IMR-90 (cell line): ENCODE results near the gene DYDC1. TPM values are rescaled to one million over a fixed set of nuclear protein-coding genes. Genes with fewer than 3 reads are reported as not detected.

Experiments used
- ATAC-seq: fragments of 200-7000 bp; cut with Tn5 transposase; 2 replicates; pipeline ENCODE4 v1.9.1; 2020; ENCODE audit warnings: low read depth, mild to moderate bottlenecking, moderate library complexity
- BruUV-seq: library from RNA; stranded (reverse); fragments of 400-500 nt; replicated peaks from 2 replicates; lab custom pipeline; 2021; lab: Mats Ljungman, UMichigan
- CTCF ChIA-PET: fragments of 300-600 bp; formaldehyde crosslinking; extraction: SDS; loops from one replicate; lab custom pipeline; 2021; ENCODE audit warnings: antibody characterized with exemption; lab: Yijun Ruan, JAX
- POLR2A ChIA-PET: fragments of 300-600 bp; sonication (Branson Sonifier 250); formaldehyde crosslinking; loops from one replicate; lab custom pipeline; 2022; ENCODE audit warnings: antibody characterized with exemption; ENCODE audit not compliant: unreplicated experiment; lab: Charles Lee
- DNase-seq: peaks from one replicate; pipeline ENCODE4 v3.0.0; 2013
- H2AFZ ChIP-seq: replicated peaks from 2 replicates; pipeline ENCODE3; 2013; ENCODE audit warnings: low read length, mild to moderate bottlenecking; ENCODE audit not compliant: poor library complexity
- H2AK5ac ChIP-seq: 2 replicates; pipeline ENCODE4 v1.6.1; 2013; ENCODE audit warnings: low read depth, low read length, inconsistent platforms
- H2AK9ac ChIP-seq: replicated peaks from 2 replicates; pipeline ENCODE3; 2013; ENCODE audit warnings: mild to moderate bottlenecking, low read depth, low read length, moderate library complexity; ENCODE audit not compliant: poor library complexity
- H2BK120ac ChIP-seq: 2 replicates; pipeline ENCODE4 v1.6.1; 2013; ENCODE audit warnings: low read depth, low read length, inconsistent platforms
- H2BK15ac ChIP-seq: 3 replicates; pipeline ENCODE4 v1.6.1; 2013; ENCODE audit warnings: low read depth, low read length, inconsistent platforms
- H2BK20ac ChIP-seq: 2 replicates; pipeline ENCODE4 v1.6.1; 2013; ENCODE audit warnings: low read depth, mild to moderate bottlenecking, inconsistent platforms, low read length, moderate library complexity
- H2BK5ac ChIP-seq: 2 replicates; pipeline ENCODE4 v1.6.1; 2013; ENCODE audit warnings: mild to moderate bottlenecking, low read depth, low read length, inconsistent platforms; ENCODE audit not compliant: poor library complexity, severe bottlenecking
- H3K14ac ChIP-seq: replicated peaks from 2 replicates; pipeline ENCODE4 v1.6.1; 2013; ENCODE audit warnings: low read depth, low read length, inconsistent platforms
- H3K18ac ChIP-seq: 2 replicates; pipeline ENCODE4 v1.6.1; 2013; ENCODE audit warnings: low read depth, low read length, control low read depth
- H3K23ac ChIP-seq: 2 replicates; pipeline ENCODE4 v1.6.1; 2013; ENCODE audit warnings: low read depth, low read length, inconsistent platforms
- H3K27ac ChIP-seq: 2 replicates; pipeline ENCODE4 v1.5.1; 2013; ENCODE audit warnings: mild to moderate bottlenecking, control low read depth, low read length; ENCODE audit not compliant: insufficient read depth
- H3K27me3 ChIP-seq: 2 replicates; pipeline ENCODE4 v1.6.1; 2013; ENCODE audit warnings: low read length; ENCODE audit not compliant: control insufficient read depth, insufficient read depth
- H3K36me3 ChIP-seq: 2 replicates; pipeline ENCODE4 v1.6.1; 2013; ENCODE audit warnings: low read length, mixed read lengths; ENCODE audit not compliant: control insufficient read depth, insufficient read depth
- H3K4ac ChIP-seq: 2 replicates; pipeline ENCODE4 v1.6.1; 2013; ENCODE audit warnings: low read depth, low read length, inconsistent platforms
- H3K4me1 ChIP-seq: 2 replicates; pipeline ENCODE4 v1.6.1; 2013; ENCODE audit warnings: low read length, mixed read lengths; ENCODE audit not compliant: control insufficient read depth, insufficient read depth
- H3K4me2 ChIP-seq: 2 replicates; pipeline ENCODE4 v1.6.1; 2013; ENCODE audit warnings: low read depth, mild to moderate bottlenecking, control low read depth, low read length, moderate library complexity
- H3K4me3 ChIP-seq: 2 replicates; pipeline ENCODE4 v1.5.1; 2013; ENCODE audit warnings: low read depth, mild to moderate bottlenecking, control low read depth, low read length, moderate library complexity; ENCODE audit not compliant: insufficient read depth
- H3K56ac ChIP-seq: 2 replicates; pipeline ENCODE4 v1.6.1; 2013; ENCODE audit warnings: low read length, inconsistent platforms; ENCODE audit not compliant: insufficient read depth; ENCODE audit errors: extremely low read depth
- H3K79me1 ChIP-seq, 2 experiments: 2 replicates each; pipeline ENCODE4 v1.6.1; 2013; ENCODE audit warnings: low read length in 2 of 2, inconsistent platforms in 1 of 2, low read depth in 1 of 2
- H3K9ac ChIP-seq: 2 replicates; pipeline ENCODE4 v1.6.1; 2013; ENCODE audit warnings: low read depth, low read length, control low read depth
- H3K9me1 ChIP-seq: 2 replicates; pipeline ENCODE4 v1.6.1; 2013; ENCODE audit warnings: low read length, inconsistent platforms; ENCODE audit not compliant: insufficient read depth
- H3K9me3 ChIP-seq: 2 replicates; pipeline ENCODE4 v1.6.1; 2013; ENCODE audit warnings: low read length; ENCODE audit not compliant: control insufficient read depth, insufficient read depth
- H4K20me1 ChIP-seq: 2 replicates; pipeline ENCODE4 v1.6.1; 2013; ENCODE audit warnings: low read length, inconsistent platforms; ENCODE audit not compliant: insufficient read depth
- H4K5ac ChIP-seq: 2 replicates; pipeline ENCODE4 v1.6.1; 2013; ENCODE audit warnings: mild to moderate bottlenecking, low read depth, low read length, control low read depth
- H4K8ac ChIP-seq, 2 experiments: 2 replicates each; pipeline ENCODE4 v1.6.1; 2013; ENCODE audit warnings: low read depth in 2 of 2, low read length in 2 of 2, control low read depth in 1 of 2, inconsistent platforms in 1 of 2
- H4K91ac ChIP-seq: 2 replicates; pipeline ENCODE4 v1.6.1; 2013; ENCODE audit warnings: low read depth, low read length, inconsistent platforms; ENCODE audit not compliant: insufficient read depth
- CEBPB ChIP-seq: IDR thresholded peaks from 2 replicates; pipeline ENCODE4 v1.6.1; 2012; ENCODE audit warnings: low read depth, low read length, improper control_type of control experiment
- CHD1 ChIP-seq: IDR thresholded peaks from 2 replicates; pipeline ENCODE4 v1.6.1; 2012; ENCODE audit warnings: low read depth, low read length, improper control_type of control experiment
- MAFK ChIP-seq: IDR thresholded peaks from 2 replicates; pipeline ENCODE4 v1.6.1; 2012; ENCODE audit warnings: low read depth, low read length, improper control_type of control experiment
- MXI1 ChIP-seq: IDR thresholded peaks from 2 replicates; pipeline ENCODE4 v1.6.1; 2012; ENCODE audit warnings: low read depth, mild to moderate bottlenecking, low read length, moderate library complexity, borderline replicate concordance
- NFE2L2 ChIP-seq: fragments of 150-350 bp; IDR thresholded peaks from 2 replicates; pipeline ENCODE4 v1.6.1; 2016; ENCODE audit warnings: low read depth, mild to moderate bottlenecking, low read length
- POLR2A ChIP-seq: IDR thresholded peaks from 2 replicates; pipeline ENCODE4 v1.6.1; 2012; ENCODE audit warnings: mild to moderate bottlenecking, low read depth, low read length
- RCOR1 ChIP-seq: IDR thresholded peaks from 2 replicates; pipeline ENCODE4 v1.6.1; 2012; ENCODE audit warnings: mild to moderate bottlenecking, low read length, improper control_type of control experiment; ENCODE audit not compliant: insufficient replicate concordance
- RFX5 ChIP-seq: IDR thresholded peaks from 2 replicates; pipeline ENCODE4 v1.8.0; 2012; ENCODE audit warnings: low read depth, mild to moderate bottlenecking, low read length, moderate library complexity
- SMC3 ChIP-seq: fragments of 150-350 bp; IDR thresholded peaks from 2 replicates; pipeline ENCODE4 v1.6.1; 2016; ENCODE audit warnings: low read depth, mild to moderate bottlenecking, antibody characterized with exemption, low read length, moderate library complexity
- USF2 ChIP-seq: fragments of 150-350 bp; IDR thresholded peaks from 2 replicates; pipeline ENCODE4 v1.6.1; 2017; ENCODE audit warnings: mild to moderate bottlenecking, antibody characterized with exemption, low read length, low read depth
- WGBS, 2 experiments: methylation state at CpG; one replicate each; pipeline versions ENCODE4 v1.1.5 to v1.1.7; 2013; ENCODE audit warnings: missing lambda C conversion rate in 2 of 2; ENCODE audit not compliant: insufficient read length in 1 of 2; ENCODE audit errors: extremely low coverage in 2 of 2; 5-methylcytosine and 5-hydroxymethylcytosine counted together
- dilution Hi-C: fragments of 300-500 bp; cut with HindIII; formaldehyde crosslinking; loops from one replicate; pipeline ENCODE4 v1.14.3; 2018; ENCODE audit warnings: low sequenced_read_pairs; ENCODE audit not compliant: unreplicated experiment
- in situ Hi-C: fragments of 300-500 bp; cut with MboI; formaldehyde crosslinking; loops from 3 replicates; pipeline ENCODE4 v1.14.3; 2019; ENCODE audit warnings: low sequenced_read_pairs, inconsistent platforms, mixed read lengths
- intact Hi-C: fragments of 100-400 bp; cut with micrococcal nuclease; formaldehyde crosslinking; loops from 2 replicates; pipeline ENCODE4 v1.10.0; 2022
- polyA plus RNA-seq, 3 experiments: library from polyadenylated mRNA; depleted of rRNA; stranded (reverse); fragments of >200 nt; gene quantifications; 2 replicates each; pipeline ENCODE4 v1.2.3, GENCODE V29; 2012; ENCODE audit warnings: low replicate concordance in 1 of 3
- total RNA-seq: library from RNA; depleted of rRNA; stranded (reverse); fragments of >200 nt; gene quantifications from 2 replicates; pipeline ENCODE4 v1.2.3, GENCODE V29; 2012

DYDC1 gene
- total and polyA plus RNA-seq, 2 of the 4 experiments (the other 2 are of a cell fraction) = not detected

GRCh38 chr10:80323311-80323710 is 33.2 kb downstream of the DYDC1 start:
- intact Hi-C loops = no loop called here
- TF ChIP-seq CHD1 (no peak), RCOR1 (no peak), CEBPB (no peak), MAFK (no peak), SMC3 (no peak), RFX5 (no peak), MXI1 (no peak), USF2 (no peak), POLR2A (no peak), NFE2L2 (no peak)

More at GRCh38 chr10:80323311-80323710, 33.2 kb downstream of the DYDC1 start:
- Histone ChIP-seq H2BK15ac (no peak overlapping the region), H3K4me2 (no peak overlapping the region), H3K4me3 (no peak overlapping the region), H3K9me3 (no peaks in the 10 kb centered on the region), H2AK5ac (no peak overlapping the region), H3K23ac (no peak overlapping the region), H3K36me3 (no peaks in the 10 kb centered on the region), H3K4me1 (no peaks in the 10 kb centered on the region), H2AFZ (no peak overlapping the region), H3K9ac (no peak overlapping the region), H3K79me1 (no peaks in the 10 kb centered on the region), H2BK20ac (no peak overlapping the region), H4K8ac (no peak overlapping the region), H4K20me1 (no peaks in the 10 kb centered on the region), H3K27ac (no peak overlapping the region), H3K27me3 (no peaks in the 10 kb centered on the region), H3K4ac (no peak overlapping the region), H4K91ac (no peak overlapping the region), H3K14ac (no peak overlapping the region), H2BK5ac (no peak overlapping the region), H3K56ac (no peak overlapping the region), H2BK120ac (no peak overlapping the region), H3K18ac (no peak overlapping the region), H4K5ac (no peak overlapping the region), H2AK9ac (no peak overlapping the region), H3K9me1 (no peaks in the 10 kb centered on the region)
- no CpG with 5 or more reads among the region's 3 CpGs for WGBS, 2 experiments
- dilution Hi-C loops (no loop called here), in situ Hi-C loops (no loop called here)
- BruUV-seq = no TSS peak
- ChIA-PET CTCF (no interaction called here), POLR2A (no interaction called here)
- DNase-seq (no peak), ATAC-seq (no peak)
